HepG2 (cell line): ENCODE measurements around the gene MYOM1. TPM values are rescaled to one million over a fixed set of nuclear protein-coding genes. Genes with fewer than 3 reads are reported as not detected.

Experiments used
- ATF7-NPFF ChIP-seq: sonication (generic); formaldehyde crosslinking; IDR thresholded peaks from 2 replicates; pipeline ENCODE4 v1.8.1; 2023; ENCODE audit warnings: mild to moderate bottlenecking, low read depth, missing genetic modification reagents, moderate library complexity
- BRD4 ChIP-seq: sonication (generic); formaldehyde crosslinking; IDR thresholded peaks from 2 replicates; pipeline ENCODE4 v1.4.0; 2020; ENCODE audit warnings: missing genetic modification reagents
- CBX1 ChIP-seq: IDR thresholded peaks from one replicate; pipeline ENCODE4 v1.6.1; 2016; ENCODE audit warnings: antibody characterized with exemption, low read depth
- CC2D1A ChIP-seq: sonication (generic); formaldehyde crosslinking; IDR thresholded peaks from 2 replicates; pipeline ENCODE4 v1.8.1; 2023; ENCODE audit warnings: mild to moderate bottlenecking, missing genetic modification reagents
- CREM ChIP-seq, 2 experiments: sonication (generic) in 1 of 2; formaldehyde crosslinking in 1 of 2; IDR thresholded peaks; 2 replicates each; pipeline versions ENCODE4 v1.4.0 to v1.6.1; 2016 to 2020; ENCODE audit warnings: antibody characterized with exemption in 1 of 2, mild to moderate bottlenecking in 1 of 2, missing genetic modification reagents in 1 of 2
- HOXA3 ChIP-seq: sonication (generic); formaldehyde crosslinking; IDR thresholded peaks from 2 replicates; pipeline ENCODE4 v1.5.0; 2020; ENCODE audit warnings: missing genetic modification reagents
- KLF6 ChIP-seq: IDR thresholded peaks from 2 replicates; pipeline ENCODE4 v1.8.0; 2016; ENCODE audit warnings: missing biosample characterization, missing genetic modification reagents
- NFYC ChIP-seq: IDR thresholded peaks from 2 replicates; pipeline ENCODE4 v1.6.1; 2016; ENCODE audit warnings: missing genetic modification reagents, missing compliant biosample characterization
- REPIN1 ChIP-seq: sonication (generic); formaldehyde crosslinking; IDR thresholded peaks from 2 replicates; pipeline ENCODE4 v1.8.0; 2022; ENCODE audit warnings: missing genetic modification reagents, low read depth, mild to moderate bottlenecking, borderline replicate concordance
- ZNF510 ChIP-seq: sonication (generic); formaldehyde crosslinking; IDR thresholded peaks from 2 replicates; pipeline ENCODE4 v1.4.0; 2020; ENCODE audit warnings: low read depth, mild to moderate bottlenecking, missing genetic modification reagents
- ZSCAN31 ChIP-seq: sonication (generic); formaldehyde crosslinking; IDR thresholded peaks from 2 replicates; pipeline ENCODE4 v1.5.0; 2020; ENCODE audit warnings: low read depth, mild to moderate bottlenecking, missing genetic modification reagents
- polyA plus RNA-seq, 8 experiments: library from polyadenylated mRNA; depleted of rRNA in 3 of 8; stranded (reverse) in 7 of 8; unstranded in 1 of 8; fragments of >200 nt; fragmentation: Illumina TruSeq in 4 of 8; extraction: Trizol in 4 of 8; gene quantifications; 2 replicates each; pipeline versions ENCODE4 v1.2.1 to v1.2.3, GENCODE V29; 2011 to 2016; ENCODE audit warnings: low read depth in 4 of 8, missing spikeins in 1 of 8, mixed read lengths in 1 of 8; ENCODE audit not compliant: insufficient read depth in 1 of 8
- total RNA-seq, 5 experiments: library from RNA; depleted of rRNA; stranded (reverse); fragments of >200 nt; fragmentation: Illumina TruSeq; extraction: Trizol; gene quantifications; 2 replicates each; pipeline ENCODE4 v1.2.3, GENCODE V29; 2016; ENCODE audit warnings: low read depth in 1 of 5
- TF ChIP-seq, protein P1 (sequence below): IDR thresholded peaks from 2 replicates; pipeline ENCODE4 v1.6.1; 2016; ENCODE audit warnings: low read depth, control low read depth
- TF ChIP-seq, protein P2 (sequence below): sonication (generic); formaldehyde crosslinking; IDR thresholded peaks from 2 replicates; pipeline ENCODE4 v1.5.0; 2020; ENCODE audit warnings: missing genetic modification reagents
- TF ChIP-seq, protein P3 (sequence below): sonication (generic); formaldehyde crosslinking; IDR thresholded peaks from 2 replicates; pipeline ENCODE4 v1.9.0; 2021; ENCODE audit warnings: missing genetic modification reagents, borderline replicate concordance
- TF ChIP-seq, protein P4 (sequence below): sonication (generic); formaldehyde crosslinking; IDR thresholded peaks from 2 replicates; pipeline ENCODE4 v1.4.0; 2020; ENCODE audit warnings: low read depth, missing genetic modification reagents
- TF ChIP-seq, protein P5 (sequence below): sonication (generic); formaldehyde crosslinking; IDR thresholded peaks from 2 replicates; pipeline ENCODE4 v1.5.1; 2020; ENCODE audit warnings: missing genetic modification reagents, mild to moderate bottlenecking, borderline replicate concordance

MYOM1 gene
- total and polyA plus RNA-seq, 2 of the 13 experiments (the other 11 are each of a cell fraction or from before 2014, with no cell fraction given): 0.46 to 0.98 TPM

DNA sequence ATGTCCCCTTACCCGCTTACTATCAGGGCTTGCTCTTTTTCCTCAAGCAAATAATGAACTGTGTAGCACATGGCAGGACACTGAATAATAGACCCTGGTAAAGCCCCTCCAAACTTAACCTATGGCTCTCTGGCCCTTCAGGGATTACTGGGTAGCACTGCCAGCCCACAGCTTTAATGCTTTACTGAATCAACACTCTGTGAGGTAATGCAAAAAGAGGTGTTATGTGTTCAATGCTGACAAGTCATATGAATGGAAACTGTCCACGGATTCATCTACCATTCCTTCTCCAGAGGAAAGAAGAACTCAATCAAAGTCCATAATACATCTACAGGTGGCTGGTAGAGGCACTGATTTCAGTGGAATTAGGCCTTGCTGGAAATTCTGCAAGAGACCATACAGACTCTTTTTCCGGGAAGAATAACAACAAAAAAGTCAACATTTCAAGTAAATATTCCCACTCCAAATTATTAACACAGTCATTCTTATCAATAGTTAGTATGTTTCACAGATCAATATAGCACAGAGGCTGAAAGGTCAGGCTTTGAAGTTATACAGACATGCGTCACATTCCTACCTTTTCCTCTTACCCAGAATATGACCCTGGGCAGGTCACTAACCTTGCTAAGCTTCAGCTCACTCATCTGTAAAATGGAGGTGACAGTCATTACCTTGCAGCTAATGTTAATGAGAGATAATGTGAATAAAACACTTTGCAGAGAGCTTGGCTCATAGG, 13.8 kb upstream of the MYOM1 start (continued):
- TF ChIP-seq, protein P1, sequence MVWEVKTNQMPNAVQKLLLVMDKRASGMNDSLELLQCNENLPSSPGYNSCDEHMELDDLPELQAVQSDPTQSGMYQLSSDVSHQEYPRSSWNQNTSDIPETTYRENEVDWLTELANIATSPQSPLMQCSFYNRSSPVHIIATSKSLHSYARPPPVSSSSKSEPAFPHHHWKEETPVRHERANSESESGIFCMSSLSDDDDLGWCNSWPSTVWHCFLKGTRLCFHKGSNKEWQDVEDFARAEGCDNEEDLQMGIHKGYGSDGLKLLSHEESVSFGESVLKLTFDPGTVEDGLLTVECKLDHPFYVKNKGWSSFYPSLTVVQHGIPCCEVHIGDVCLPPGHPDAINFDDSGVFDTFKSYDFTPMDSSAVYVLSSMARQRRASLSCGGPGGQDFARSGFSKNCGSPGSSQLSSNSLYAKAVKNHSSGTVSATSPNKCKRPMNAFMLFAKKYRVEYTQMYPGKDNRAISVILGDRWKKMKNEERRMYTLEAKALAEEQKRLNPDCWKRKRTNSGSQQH (CRISPR knock-in tag): peak; percentile 10; the same call in 1 of the 2 replicates
- TF ChIP-seq ZSCAN31 (CRISPR knock-in tag) (peak; percentile 77; the same call in 1 of the 2 replicates), CC2D1A (CRISPR knock-in tag) (no peak), CBX1 (no peak), KLF6 (CRISPR knock-in tag) (peak; percentile 60; the same call in 1 of the 2 replicates), ZNF510 (no peak), ATF7-NPFF (CRISPR knock-in tag) (peak; percentile 57), HOXA3 (peak; percentile 69), BRD4 (CRISPR knock-in tag) (peak; percentile 71; the same call in 1 of the 2 replicates), REPIN1 (CRISPR knock-in tag) (peak; percentile 89), CREM (IDR thresholded peaks at IDR 0.05) (peak; percentile 97), CREM (CRISPR knock-in tag; IDR thresholded peaks at IDR 0.05) (no peak), NFYC (0 out of 2 replicates have a peak, but pooled peaks have one; percentile 11)
- TF ChIP-seq, protein P2, sequence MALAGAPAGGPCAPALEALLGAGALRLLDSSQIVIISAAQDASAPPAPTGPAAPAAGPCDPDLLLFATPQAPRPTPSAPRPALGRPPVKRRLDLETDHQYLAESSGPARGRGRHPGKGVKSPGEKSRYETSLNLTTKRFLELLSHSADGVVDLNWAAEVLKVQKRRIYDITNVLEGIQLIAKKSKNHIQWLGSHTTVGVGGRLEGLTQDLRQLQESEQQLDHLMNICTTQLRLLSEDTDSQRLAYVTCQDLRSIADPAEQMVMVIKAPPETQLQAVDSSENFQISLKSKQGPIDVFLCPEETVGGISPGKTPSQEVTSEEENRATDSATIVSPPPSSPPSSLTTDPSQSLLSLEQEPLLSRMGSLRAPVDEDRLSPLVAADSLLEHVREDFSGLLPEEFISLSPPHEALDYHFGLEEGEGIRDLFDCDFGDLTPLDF (CRISPR knock-in tag): 0 out of 2 replicates have a peak, but pooled peaks have one; percentile 30
- TF ChIP-seq, protein P3, sequence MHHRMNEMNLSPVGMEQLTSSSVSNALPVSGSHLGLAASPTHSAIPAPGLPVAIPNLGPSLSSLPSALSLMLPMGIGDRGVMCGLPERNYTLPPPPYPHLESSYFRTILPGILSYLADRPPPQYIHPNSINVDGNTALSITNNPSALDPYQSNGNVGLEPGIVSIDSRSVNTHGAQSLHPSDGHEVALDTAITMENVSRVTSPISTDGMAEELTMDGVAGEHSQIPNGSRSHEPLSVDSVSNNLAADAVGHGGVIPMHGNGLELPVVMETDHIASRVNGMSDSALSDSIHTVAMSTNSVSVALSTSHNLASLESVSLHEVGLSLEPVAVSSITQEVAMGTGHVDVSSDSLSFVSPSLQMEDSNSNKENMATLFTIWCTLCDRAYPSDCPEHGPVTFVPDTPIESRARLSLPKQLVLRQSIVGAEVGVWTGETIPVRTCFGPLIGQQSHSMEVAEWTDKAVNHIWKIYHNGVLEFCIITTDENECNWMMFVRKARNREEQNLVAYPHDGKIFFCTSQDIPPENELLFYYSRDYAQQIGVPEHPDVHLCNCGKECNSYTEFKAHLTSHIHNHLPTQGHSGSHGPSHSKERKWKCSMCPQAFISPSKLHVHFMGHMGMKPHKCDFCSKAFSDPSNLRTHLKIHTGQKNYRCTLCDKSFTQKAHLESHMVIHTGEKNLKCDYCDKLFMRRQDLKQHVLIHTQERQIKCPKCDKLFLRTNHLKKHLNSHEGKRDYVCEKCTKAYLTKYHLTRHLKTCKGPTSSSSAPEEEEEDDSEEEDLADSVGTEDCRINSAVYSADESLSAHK: no peak
- TF ChIP-seq, protein P4, sequence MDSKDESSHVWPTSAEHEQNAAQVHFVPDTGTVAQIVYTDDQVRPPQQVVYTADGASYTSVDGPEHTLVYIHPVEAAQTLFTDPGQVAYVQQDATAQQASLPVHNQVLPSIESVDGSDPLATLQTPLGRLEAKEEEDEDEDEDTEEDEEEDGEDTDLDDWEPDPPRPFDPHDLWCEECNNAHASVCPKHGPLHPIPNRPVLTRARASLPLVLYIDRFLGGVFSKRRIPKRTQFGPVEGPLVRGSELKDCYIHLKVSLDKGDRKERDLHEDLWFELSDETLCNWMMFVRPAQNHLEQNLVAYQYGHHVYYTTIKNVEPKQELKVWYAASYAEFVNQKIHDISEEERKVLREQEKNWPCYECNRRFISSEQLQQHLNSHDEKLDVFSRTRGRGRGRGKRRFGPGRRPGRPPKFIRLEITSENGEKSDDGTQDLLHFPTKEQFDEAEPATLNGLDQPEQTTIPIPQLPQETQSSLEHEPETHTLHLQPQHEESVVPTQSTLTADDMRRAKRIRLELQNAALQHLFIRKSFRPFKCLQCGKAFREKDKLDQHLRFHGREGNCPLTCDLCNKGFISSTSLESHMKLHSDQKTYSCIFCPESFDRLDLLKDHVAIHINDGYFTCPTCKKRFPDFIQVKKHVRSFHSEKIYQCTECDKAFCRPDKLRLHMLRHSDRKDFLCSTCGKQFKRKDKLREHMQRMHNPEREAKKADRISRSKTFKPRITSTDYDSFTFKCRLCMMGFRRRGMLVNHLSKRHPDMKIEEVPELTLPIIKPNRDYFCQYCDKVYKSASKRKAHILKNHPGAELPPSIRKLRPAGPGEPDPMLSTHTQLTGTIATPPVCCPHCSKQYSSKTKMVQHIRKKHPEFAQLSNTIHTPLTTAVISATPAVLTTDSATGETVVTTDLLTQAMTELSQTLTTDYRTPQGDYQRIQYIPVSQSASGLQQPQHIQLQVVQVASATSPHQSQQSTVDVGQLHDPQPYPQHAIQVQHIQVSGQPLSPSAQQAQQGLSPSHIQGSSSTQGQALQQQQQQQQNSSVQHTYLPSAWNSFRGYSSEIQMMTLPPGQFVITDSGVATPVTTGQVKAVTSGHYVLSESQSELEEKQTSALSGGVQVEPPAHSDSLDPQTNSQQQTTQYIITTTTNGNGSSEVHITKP: peak; percentile 68; the same call in 1 of the 2 replicates
- TF ChIP-seq, protein P5, sequence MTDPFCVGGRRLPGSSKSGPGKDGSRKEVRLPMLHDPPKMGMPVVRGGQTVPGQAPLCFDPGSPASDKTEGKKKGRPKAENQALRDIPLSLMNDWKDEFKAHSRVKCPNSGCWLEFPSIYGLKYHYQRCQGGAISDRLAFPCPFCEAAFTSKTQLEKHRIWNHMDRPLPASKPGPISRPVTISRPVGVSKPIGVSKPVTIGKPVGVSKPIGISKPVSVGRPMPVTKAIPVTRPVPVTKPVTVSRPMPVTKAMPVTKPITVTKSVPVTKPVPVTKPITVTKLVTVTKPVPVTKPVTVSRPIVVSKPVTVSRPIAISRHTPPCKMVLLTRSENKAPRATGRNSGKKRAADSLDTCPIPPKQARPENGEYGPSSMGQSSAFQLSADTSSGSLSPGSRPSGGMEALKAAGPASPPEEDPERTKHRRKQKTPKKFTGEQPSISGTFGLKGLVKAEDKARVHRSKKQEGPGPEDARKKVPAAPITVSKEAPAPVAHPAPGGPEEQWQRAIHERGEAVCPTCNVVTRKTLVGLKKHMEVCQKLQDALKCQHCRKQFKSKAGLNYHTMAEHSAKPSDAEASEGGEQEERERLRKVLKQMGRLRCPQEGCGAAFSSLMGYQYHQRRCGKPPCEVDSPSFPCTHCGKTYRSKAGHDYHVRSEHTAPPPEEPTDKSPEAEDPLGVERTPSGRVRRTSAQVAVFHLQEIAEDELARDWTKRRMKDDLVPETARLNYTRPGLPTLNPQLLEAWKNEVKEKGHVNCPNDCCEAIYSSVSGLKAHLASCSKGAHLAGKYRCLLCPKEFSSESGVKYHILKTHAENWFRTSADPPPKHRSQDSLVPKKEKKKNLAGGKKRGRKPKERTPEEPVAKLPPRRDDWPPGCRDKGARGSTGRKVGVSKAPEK (CRISPR knock-in tag): no peak
